Retina (tissue), 1 donor: ENCODE results near the gene UNCX.

Source experiments
- DNase-seq: peaks from one replicate; pipeline ENCODE4 v3.0.0-alpha.2; 2016

Gene UNCX

GRCh38 chr7:1233333-1234048 lies 819 bp downstream of the UNCX start:
- DNase-seq, result peak; percentile 52

DNA sequence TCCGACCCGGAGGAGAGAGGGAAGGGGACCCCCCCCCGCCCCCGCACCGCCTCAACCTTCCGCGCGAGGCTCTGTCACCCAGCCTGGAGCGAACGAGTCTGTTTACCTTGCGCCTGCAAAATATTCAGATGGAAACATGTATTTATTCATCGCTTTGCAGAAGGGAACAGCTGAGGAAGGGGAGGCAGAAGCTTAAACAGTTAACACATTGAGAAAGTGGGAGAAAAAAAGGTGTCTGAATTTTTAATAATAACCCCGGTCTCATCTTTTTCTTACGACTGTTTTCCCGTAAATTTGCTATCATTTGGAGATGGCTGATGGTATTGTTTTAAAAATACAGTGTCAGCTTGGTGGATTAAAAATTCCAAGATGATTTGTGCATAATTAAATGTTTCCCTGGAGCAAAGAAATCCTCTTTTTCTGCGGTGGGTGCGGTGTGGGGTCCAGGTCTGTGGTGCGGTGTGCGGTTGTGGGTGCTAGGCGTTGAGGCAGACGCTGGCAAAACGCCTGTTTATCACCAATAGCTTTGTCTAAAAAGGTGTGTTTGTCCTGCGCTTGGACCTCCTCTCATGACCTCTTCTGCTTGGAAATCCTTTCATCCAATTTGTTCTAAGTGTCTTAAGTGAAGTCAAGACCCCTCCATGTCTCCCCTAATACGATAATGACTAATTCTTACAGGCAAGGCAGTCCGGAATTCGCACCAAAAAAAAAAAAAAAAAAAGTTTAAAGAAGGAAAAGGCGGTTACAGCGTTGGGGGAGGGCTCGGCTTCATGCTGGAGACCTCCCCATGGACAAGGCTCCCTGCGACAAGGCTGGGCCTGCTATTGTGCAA lies 1.6 kb downstream of the UNCX start:
- DNase-seq, result no peak

DNA sequence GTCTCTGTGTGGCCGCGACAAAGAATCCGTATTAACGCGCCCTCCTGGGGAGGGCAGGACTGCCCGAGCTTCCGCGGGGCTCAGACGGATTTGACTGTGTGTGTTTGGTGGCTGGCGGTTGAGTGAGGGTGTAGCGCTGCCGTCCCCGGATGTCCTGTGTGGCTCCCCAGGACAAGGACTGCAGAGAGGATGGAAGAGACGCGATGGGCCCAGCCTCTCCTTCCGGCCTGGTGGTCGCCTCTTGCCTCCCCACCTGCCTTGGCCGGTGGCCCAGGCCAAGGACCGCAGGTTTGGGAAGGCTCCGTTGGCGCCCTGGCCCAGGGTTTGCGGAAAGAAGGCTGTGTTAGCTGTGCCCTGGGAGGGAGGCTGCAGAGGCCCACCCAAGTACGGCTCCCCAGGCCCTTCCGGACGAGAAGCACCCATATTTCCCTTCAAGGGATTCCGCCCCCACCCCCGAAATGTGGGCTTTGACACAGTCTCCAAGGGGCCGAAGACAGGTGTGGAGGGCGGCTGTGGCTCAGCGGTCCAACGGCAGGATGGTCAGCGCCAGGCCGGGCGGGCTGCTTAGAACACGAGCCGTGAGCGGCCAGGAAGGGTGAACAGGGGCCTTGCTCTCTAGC lies 2.3 kb downstream of the UNCX start:
- DNase-seq, result peak; percentile 64

- peak; percentile 59 for DNase-seq
Measured at GRCh38 chr7:1235501-1236131, 2.9 kb downstream of the UNCX start.

GRCh38 chr7:1236132-1236661 lies 3.5 kb downstream of the UNCX start:
- no peak for DNase-seq

GRCh38 chr7:1236831-1237701 lies 4.4 kb downstream of the UNCX start:
- DNase-seq, result peak; percentile 70

DNA sequence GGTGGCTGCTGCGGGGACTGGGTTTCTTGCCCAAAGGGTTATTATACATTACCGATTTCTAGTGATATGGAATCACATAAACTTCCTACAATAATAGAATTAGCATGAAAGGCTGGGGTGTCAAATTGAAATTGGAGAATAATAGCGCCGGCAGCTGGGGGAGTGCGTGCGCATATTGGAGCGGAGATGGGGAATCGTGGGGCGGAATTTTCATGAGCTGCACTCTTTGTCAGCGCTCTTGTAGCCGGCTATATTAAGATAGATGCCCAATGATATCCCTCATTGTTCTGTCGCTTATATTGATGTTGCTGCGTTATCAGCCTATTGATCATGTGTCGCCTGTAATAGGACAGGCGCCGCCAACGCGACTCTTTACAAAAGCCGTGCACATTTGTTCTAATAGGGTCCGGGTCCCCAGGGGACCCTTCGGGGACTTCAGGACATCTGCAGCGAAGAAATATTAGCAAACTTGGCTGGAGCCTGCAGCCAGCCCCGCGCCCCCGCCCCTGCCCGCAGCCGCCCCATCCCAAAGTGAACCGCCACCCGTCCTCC lies 5.1 kb downstream of the UNCX start:
- peak; percentile 70 for DNase-seq

- DNase-seq, result peak; percentile 53
Measured at GRCh38 chr7:1238450-1238882, 5.8 kb downstream of the UNCX start.

DNA sequence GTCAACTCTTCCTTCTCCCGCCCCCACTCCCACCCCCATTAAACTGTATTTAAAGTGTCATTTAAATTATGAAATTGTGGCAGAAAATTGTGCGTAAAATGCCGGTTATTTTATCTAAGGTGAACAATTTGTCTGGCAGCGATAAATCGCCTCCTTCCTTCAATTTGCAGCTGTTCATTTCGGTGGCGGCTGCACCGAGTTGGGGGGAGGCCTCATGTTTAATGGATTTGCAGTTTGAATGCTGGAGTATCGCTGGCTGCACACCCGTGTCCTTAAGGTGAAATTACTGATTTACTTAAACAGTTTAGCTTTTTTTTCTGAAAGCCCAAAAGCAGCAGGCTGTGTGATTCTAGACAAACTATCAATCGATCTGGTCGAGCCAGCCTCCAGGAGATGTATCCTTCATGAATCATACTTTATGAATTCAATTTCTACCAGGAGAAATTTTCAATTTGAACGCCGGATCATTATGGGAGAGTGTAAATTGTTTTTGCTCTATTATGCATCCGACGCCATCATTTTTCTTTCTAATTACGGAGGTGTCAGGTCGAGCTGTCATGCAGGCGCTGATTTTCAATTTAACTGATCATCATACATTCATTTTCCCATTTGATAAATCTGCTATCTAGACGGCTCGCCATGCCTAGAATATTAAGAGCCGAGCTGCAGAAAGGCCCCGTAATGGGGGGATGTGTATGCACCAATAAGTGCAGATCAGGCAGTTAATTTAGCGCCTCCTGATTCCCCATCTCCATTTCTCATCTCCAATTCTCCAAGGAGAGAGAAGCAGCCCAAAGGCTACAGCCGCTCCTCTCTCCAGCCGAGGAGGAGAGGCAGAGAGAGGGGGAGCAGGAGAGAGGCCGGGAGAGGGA lies 6.5 kb downstream of the UNCX start:
- peak; percentile 66 for DNase-seq

- peak; percentile 62 for DNase-seq
Measured at GRCh38 chr7:1239803-1240516, 7.3 kb downstream of the UNCX start.

DNA sequence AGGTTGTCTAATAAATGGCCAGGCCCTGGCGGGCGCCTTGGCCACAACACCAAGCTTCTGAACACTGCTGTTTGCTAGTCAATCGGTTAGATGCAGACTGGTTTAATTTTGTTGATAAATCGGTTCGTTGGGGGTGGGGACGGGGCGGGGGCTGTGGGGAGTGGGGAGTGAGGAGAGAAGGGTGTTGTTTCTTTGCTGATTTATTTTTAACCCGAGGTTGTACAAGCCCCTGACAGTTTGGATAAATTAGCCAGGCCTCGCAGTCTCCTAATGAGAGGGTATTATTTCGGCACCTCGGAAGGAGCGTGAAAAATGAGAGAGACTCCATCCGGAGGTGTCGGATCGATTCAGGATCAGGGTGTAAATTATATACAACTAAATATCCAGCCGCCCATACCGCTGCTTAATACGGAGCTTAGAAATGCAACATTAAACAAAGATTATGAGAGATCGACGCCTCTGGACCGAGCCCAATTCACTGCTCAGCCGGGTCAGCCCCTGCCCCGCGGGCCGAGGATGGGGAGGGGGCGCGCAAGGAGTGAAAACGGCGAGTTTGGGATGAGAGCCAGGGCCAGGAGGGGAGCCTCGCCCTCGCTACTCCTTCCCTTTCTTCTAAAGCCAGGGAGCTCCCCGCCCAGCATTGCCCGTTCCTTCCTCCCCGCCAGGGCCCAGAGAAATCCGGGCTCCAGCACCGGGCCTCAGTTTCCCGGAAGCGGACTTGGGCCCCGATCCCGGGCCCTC lies 8.0 kb downstream of the UNCX start:
- DNase-seq, result peak; percentile 66

DNA sequence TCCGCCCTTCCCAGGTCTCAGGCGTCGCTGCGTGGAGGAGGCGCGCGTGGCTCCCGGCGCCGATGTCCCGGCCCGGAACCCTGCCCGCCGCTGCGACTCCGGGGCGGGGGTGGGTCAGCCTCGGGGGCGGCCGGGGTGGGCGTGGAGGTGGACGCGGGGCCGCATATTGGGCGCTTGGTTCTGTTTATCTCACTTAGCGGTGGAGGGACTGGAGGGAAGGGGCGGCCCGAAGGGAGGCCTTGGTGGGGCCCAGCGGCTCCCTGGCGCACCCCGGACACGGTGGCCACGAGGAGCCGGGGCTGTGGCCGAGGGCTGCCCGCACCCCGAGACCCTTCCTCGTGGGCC lies 8.6 kb downstream of the UNCX start:
- no peak for DNase-seq

DNA sequence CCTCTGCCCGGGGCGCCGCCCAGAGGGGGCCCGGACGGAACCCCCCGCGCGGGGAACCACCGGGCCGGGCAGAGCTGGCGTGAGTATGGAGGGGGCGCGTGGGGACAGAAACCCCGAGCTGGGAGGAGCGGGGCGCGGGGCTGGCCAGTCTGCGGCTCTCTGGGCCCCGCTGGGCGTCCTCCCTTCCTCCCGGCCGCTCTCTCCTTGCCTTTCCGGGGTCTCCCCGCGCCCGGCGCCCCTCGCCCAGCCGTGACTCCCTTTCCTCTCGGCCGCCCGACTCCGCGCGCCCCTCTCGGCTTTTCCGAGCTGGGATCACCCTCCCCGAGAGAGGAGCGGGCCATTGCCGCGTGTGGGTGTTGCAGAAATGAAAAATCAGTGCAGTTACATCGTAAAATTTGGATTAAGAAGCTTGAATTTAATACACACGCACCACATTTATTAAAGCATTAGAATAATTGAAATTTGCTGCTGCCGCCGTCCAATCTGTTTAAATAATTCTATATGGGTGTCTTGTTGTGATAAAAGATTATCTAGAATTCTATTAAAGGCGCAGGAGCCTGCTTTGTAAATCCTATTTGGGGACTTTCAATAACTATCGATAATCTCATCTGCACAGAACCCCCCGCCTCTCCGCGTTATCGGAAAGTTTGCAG lies 9.1 kb downstream of the UNCX start:
- peak; percentile 50 for DNase-seq

DNA sequence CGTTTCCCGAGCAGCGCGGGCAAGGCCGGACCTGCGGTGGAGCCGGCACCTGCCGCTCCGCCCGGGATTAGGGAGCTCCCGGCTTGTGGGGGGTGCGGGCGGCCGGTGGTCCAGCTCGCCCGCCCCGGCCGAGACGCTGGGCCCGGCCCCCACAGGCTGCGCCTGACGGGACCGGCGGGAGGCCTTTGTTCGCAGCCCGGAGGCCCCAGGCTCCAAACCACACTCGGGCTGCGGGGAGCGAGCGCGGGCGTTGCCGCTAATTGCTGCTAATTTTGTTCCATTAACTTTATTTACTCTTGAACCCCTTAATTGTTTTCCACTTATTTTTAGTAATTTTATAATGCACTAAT lies 9.6 kb downstream of the UNCX start:
- DNase-seq, result no peak

GRCh38 chr7:1242606-1243289 lies 10.1 kb downstream of the UNCX start:
- peak; percentile 58 for DNase-seq

GRCh38 chr7:1243290-1243963 lies 10.8 kb downstream of the UNCX start:
- DNase-seq, result no peak

DNA sequence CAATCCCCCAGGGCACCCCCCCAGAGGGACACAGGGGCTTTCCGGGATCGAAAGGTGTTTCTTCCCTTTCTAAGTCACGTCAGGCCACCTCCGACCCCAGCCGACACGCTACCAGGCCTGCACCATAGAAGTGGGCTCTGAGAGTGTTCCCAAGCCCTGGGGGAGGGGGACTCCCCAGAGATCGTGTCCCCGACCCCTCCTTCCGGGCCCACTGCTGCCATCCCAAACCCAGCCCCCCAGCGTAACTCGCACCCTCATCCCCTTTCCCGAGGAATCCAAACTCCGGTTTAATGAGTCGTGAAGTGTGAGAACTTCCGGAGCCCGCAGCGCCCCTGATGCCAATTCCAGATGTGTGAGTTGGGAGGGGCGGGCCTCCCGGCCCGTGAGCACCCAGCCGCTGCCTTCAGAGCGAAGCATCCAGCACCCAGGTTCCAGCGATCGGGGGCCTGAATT lies 11.3 kb downstream of the UNCX start:
- no peak for DNase-seq
